Heart left ventricle (tissue), 13 donors: ENCODE results near the gene ZNF326.

Experiments used
- CTCF ChIP-seq, 12 donors: fragments of 200-600 bp; sonication (generic) in 4 of 12; IDR thresholded peaks; one replicate each; pipeline versions ENCODE4 v1.5.0 to v1.8.0; 2018 to 2022; ENCODE audit warnings: antibody characterized with exemption in 12 of 12, mild to moderate bottlenecking in 5 of 12
- POLR2A ChIP-seq, 2 donors: fragments of 450-650 bp; IDR thresholded peaks; one replicate each; pipeline ENCODE4 v1.6.1; 2017; ENCODE audit warnings: antibody characterized with exemption in 2 of 2, mild to moderate bottlenecking in 2 of 2, moderate library complexity in 2 of 2
- donor health status: ischemic (EF 13 %, LVEDD 7.1; RV severe dilation, severe dysfunction).
- donor health status: DM: no; HTN: yes; CAD: no.
- donor health status: DM: no; HTN: no; CAD: no.
- donor health status: ischemic (EF 25% LVEDD 6.9; RV normal size, moderate dysfunction).
- donor health status: ischemic (EF 25% LVEDD 5.7; RV mildly dilated, moderate dysfunction).
- donor health status: ischemic (EF 35%, LVEDD 5.7; RV mildly dilated, moderate dysfunction).
- donor health status: nonischemic (EF 11% LVEDD 7.7; RV severe dilation, severe dysfunction).
- donor health status: DM: yes; HTN: yes; CAD: no.
- donor health status: PGD.
- donor health status: ischemic (EF 29% LVEDD 5.4; RV normal size, mild dysfunction).
- donor health status: nonischemic (EF 23%, LVEDD 6.1; RV moderate dilation, normal function).

- no peak for TF ChIP-seq POLR2A (IDR thresholded peaks at IDR 0.05)
- TF ChIP-seq CTCF (IDR thresholded peaks at IDR 0.05), result no peak
These were observed 44.7 kb downstream of the ZNF326 start for GRCh38 chr1:90039652-90040051.
